ENCODE data around the gene KRT85. TPM values are rescaled to one million over a fixed set of nuclear protein-coding genes. Genes with fewer than 3 reads are reported as not detected.

KRT85 gene
- not detected for total RNA-seq (ENCODE audit: unreplicated experiment)
- long read RNA-seq = 0 reads

- H3K4me3 Mint-ChIP-seq (ENCODE audit: unreplicated experiment) = no peak within 1 kb of the TSS
- peaks cover 7% of the 10 kb centered on the region for H3K27me3 Mint-ChIP-seq (ENCODE audit: unreplicated experiment)
- H3K4me1 Mint-ChIP-seq (ENCODE audit: unreplicated experiment) = no peaks in the 10 kb centered on the region
- H3K9me3 Mint-ChIP-seq (ENCODE audit: unreplicated experiment) = no peaks in the 10 kb centered on the region
- no peak for DNase-seq (ENCODE audit: low spot score)
- no peak within 1 kb of the TSS for H3K27ac Mint-ChIP-seq (ENCODE audit: unreplicated experiment)
- TF ChIP-seq, protein P1, sequence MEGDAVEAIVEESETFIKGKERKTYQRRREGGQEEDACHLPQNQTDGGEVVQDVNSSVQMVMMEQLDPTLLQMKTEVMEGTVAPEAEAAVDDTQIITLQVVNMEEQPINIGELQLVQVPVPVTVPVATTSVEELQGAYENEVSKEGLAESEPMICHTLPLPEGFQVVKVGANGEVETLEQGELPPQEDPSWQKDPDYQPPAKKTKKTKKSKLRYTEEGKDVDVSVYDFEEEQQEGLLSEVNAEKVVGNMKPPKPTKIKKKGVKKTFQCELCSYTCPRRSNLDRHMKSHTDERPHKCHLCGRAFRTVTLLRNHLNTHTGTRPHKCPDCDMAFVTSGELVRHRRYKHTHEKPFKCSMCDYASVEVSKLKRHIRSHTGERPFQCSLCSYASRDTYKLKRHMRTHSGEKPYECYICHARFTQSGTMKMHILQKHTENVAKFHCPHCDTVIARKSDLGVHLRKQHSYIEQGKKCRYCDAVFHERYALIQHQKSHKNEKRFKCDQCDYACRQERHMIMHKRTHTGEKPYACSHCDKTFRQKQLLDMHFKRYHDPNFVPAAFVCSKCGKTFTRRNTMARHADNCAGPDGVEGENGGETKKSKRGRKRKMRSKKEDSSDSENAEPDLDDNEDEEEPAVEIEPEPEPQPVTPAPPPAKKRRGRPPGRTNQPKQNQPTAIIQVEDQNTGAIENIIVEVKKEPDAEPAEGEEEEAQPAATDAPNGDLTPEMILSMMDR (IDR thresholded peaks at IDR 0.05; ENCODE audit: unreplicated experiment) = no peak
- H3K36me3 Mint-ChIP-seq (ENCODE audit: low read depth, unreplicated experiment) = no peaks in the 10 kb centered on the region
Observed at GRCh38 chr12:52366738-52367485, at the start of gene KRT85. Gene KRT85 (minus strand): TSS chr12:52367481. CDS start chr12:52367405, 76 bp downstream.

DNA sequence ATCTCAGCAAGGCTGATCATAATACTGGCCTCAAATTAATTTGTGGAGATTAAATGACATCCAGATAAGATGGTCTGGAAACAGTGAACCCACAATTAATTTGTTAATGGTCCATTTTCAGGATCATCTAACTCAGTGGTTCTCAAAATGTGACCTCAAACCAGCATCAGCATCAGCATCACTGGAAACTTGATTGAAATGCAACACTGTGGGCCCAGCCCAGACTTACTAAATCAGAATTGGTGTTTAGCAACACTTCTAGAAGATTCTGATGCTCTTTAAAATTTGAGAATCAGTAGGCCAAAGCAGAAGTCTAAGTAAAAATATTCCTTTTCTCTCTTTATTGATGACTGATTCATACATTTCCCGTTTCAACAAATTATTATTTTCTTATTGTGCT, 49.5 kb upstream of the KRT85 start:
- H3K27me3 Mint-ChIP-seq (ENCODE audit: unreplicated experiment) = peaks cover 4% of the 10 kb centered on the region
- H3K27ac Mint-ChIP-seq (ENCODE audit: unreplicated experiment) = no peak overlapping the region
- DNase-seq (ENCODE audit: low spot score) = no peak
- H3K36me3 Mint-ChIP-seq (ENCODE audit: low read depth, unreplicated experiment) = no peaks in the 10 kb centered on the region
- no peaks in the 10 kb centered on the region for H3K4me1 Mint-ChIP-seq (ENCODE audit: unreplicated experiment)
- TF ChIP-seq, protein P1 (IDR thresholded peaks at IDR 0.05; ENCODE audit: unreplicated experiment) = no peak
- H3K9me3 Mint-ChIP-seq (ENCODE audit: unreplicated experiment) = no peaks in the 10 kb centered on the region
- no peak overlapping the region for H3K4me3 Mint-ChIP-seq (ENCODE audit: unreplicated experiment)

- no peaks in the 10 kb centered on the region for H3K36me3 Mint-ChIP-seq (ENCODE audit: low read depth, unreplicated experiment)
- no peaks in the 10 kb centered on the region for H3K9me3 Mint-ChIP-seq (ENCODE audit: unreplicated experiment)
- H3K27me3 Mint-ChIP-seq (ENCODE audit: unreplicated experiment) = peaks cover 8% of the 10 kb centered on the region
- H3K4me3 Mint-ChIP-seq (ENCODE audit: unreplicated experiment) = no peak overlapping the region
- H3K4me1 Mint-ChIP-seq (ENCODE audit: unreplicated experiment) = no peaks in the 10 kb centered on the region
- no peak overlapping the region for H3K27ac Mint-ChIP-seq (ENCODE audit: unreplicated experiment)
- TF ChIP-seq, protein P1 (IDR thresholded peaks at IDR 0.05; ENCODE audit: unreplicated experiment) = no peak
- DNase-seq (ENCODE audit: low spot score) = no peak
Observed at GRCh38 chr12:52415870-52416750, 48.8 kb upstream of the KRT85 start.

DNA sequence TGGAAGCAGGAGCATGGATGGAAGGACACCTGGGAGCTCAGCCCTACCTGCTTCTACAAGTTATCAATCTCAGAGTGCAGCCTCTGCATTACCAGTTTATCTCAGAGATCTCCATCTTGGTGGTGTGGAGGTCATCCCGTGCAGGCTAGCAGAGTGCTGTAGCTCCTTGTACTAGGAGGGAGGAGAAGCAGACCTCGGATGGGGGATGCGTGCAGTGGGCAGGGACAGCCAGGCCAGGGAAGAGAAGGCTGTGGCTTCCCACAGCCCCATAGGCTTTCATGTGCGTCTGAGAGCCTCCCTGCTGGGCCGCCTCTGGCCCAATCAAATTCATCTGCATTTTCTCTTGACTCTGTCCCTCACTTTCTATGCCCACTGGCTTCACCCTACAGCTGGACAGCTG, 47.7 kb upstream of the KRT85 start:
- TF ChIP-seq, protein P1 (IDR thresholded peaks at IDR 0.05; ENCODE audit: unreplicated experiment) = no peak
- DNase-seq (ENCODE audit: low spot score) = no peak
- H3K27ac Mint-ChIP-seq (ENCODE audit: unreplicated experiment) = no peak overlapping the region
- no peak overlapping the region for H3K4me3 Mint-ChIP-seq (ENCODE audit: unreplicated experiment)
- H3K36me3 Mint-ChIP-seq (ENCODE audit: low read depth, unreplicated experiment) = no peaks in the 10 kb centered on the region
- no peaks in the 10 kb centered on the region for H3K4me1 Mint-ChIP-seq (ENCODE audit: unreplicated experiment)
- H3K9me3 Mint-ChIP-seq (ENCODE audit: unreplicated experiment) = no peaks in the 10 kb centered on the region
- H3K27me3 Mint-ChIP-seq (ENCODE audit: unreplicated experiment) = peaks cover 10% of the 10 kb centered on the region
